ENCODE measurements around the gene ATG101.

The ATG101 gene, protein sequence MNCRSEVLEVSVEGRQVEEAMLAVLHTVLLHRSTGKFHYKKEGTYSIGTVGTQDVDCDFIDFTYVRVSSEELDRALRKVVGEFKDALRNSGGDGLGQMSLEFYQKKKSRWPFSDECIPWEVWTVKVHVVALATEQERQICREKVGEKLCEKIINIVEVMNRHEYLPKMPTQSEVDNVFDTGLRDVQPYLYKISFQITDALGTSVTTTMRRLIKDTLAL

DNA sequence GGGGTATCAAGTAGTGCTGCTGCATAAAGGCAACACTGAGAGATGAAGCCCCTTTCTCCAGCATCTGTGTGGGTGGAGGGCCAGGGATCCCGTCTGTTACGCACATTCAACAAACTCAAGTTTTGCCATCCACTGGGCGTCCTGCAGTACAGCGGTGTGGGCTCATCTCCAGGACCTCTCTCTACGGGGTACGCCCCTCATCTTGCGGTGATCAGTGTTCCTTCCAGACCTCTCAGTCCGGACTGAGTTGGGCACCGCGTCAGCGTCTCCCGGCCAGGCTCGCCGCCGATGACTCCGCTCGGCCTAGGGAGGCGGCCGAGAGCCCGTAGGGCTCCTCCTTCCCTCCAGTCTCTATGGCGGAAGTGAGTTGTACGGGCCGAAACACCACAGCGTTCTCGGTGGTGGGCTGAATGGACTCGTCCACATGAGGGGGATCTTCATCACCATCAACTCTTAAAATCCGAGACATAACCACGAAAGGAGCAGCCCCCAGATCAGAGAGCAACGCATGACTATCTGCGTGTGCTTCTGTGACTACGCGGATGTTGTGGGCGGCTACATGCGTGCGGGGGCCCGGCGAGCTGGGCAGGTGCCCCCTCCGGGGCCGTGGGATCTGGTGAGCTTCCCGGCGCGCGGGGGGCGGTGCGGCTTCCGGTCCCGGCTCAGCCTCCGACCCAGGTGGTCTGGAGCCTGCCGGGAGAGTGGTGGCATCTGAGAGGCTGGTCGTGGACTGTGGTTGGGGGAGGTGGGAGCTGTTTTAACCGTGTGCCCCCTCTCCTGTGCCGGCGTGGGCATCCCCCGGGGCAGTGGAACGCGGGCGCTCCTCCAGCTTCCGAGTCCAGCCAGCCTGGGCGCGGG is at the start of gene ATG101:
TSS of gene ATG101 (plus strand) at position 652 of the 858 bp plus-strand sequence. CDS start 3,673 bp downstream, outside the sequence.
- H3K27ac ChIP-seq: peak within 1 kb of the TSS; percentile 69 to 99 (median 96)
- H3K4me3 ChIP-seq: peak within 1 kb of the TSS; percentile 70 to 85 (median 79)

DNA sequence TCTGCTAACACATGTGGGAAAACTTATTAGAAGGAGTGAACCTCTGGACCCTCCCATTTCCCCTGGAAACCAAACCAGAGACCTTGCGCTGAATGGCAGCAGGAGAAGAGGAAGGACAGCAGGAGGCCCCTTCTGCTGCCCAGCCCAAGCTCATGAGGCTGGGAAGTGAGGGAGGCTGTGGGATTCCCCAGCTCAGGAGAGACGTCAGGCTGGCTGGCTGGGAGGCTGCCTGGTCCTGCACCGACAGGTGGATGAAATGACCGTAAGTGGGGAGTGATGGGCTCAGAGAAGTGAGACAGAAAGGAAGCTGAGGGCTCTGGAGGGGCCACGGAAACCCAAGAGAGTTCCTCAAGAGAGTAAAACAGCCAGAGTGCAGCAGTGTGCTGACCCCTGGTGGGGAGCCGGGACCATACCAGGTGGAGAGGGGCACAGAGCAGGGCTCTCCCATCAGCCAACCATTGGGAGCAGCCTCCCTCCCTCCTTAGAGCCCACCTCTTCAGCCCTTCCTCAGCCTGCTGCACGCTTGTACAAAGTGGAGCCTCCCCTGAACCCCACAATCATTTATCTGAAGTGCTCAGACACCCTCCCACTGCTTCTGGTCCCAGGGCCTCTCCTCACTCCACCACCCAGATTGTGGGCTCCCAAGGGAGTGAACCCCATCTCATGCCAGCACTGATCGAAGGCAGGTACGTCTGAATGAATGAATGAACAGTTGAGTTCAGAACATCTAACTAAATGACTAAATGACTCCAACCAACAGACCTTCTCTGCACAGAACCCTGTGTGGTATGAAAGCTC is 49.0 kb upstream of the ATG101 start:
- H3K4me3 ChIP-seq: no peak overlapping the region
- H3K27ac ChIP-seq: no peak overlapping the region

DNA sequence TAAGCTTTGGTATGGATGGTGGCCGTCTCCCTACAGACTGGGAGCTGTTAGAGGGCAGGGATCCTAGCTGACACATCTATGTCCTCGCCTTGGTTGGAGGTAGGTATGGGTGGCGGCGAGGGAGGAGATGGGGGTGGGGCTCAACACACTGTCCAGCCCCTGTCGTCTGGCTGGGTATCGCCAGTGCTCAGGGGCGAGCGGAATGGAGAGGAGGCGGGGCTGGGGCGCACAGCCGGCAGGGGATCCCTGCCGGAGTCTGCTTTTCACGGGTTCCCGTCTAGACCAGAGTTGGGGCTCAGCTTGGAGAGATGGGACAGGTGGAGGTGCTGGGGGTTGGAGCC is 47.0 kb upstream of the ATG101 start:
- H3K4me3 ChIP-seq: peak overlapping the region; percentile 30 to 52 (median 36)
- H3K27ac ChIP-seq: peak overlapping the region in 11 of 21 experiments; percentile 1 to 44 (median 24)

DNA sequence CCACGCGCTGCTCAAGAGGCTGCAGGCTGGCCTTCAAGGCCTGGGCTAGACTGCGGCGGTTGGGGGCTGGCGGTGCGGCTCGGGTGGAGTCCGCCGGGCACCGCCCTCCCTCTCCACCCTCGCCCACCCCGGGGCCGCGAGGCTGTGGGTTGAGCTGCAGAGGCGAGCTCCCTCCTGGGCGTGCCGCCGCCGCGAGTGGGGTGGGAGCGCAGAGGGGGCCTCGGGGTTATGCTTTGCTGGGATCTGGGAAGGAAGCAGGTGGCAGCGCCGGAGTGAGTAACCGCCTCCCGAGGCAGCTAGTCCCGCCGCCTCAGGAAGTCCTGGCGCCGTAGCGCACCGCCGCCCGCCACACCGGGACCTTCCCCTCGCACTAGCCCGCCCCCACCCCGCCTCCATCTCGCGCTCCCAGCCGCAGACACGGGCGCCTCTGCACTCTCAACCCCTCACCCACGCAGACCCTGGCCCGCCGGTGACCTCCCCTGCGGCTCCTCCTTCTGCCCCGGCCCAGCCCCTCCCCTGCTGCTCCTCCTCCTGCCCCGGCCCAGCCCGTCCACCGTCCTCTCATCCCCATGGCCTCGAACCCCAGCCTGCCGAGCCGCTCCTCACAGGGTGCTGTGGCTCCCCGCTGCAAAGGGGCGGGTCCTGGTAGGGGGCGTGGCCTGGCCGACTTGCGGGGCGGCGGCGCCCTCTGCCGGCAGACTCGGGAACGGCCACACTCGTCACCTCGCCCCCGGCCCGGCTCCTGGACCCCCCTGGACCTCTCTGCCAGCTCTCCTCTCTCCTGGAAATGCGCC is 46.4 kb upstream of the ATG101 start:
- peak overlapping the region in 15 of 21 experiments; percentile 1 to 51 (median 25) for H3K27ac ChIP-seq

DNA sequence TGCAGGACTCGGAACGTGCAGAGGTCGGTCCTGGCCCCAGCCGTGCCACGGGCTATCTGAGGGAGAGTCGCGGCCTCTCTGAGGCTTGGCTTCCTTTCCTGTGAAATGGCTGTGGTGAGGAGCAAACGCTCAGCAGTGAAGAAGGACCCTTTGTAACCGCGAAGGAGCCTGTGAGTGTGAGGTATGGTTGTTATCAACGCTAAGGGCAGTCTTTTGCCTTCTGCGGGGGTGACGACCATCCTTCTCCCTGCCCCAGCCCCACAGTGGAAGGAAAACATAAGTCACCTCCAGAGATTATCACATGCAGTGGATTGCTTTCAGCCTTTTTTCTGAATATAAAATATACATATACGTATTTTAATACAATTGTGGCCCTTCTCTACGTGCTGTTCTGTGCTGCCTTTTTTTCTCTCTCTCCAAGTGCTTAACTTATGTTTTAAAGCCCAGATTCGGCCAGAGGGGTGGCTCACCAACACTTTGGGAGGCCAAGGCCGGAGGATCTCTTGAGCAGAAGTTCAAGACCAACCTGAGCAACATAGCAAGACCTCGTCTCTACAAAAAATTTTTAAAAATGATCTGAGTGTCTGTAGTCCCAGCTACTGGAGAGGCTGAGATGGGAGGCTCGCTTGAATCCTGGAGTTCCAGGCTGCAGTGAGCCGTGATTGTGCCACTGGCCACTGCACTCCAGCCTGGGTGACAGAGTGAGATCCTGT is 45.6 kb upstream of the ATG101 start:
- H3K27ac ChIP-seq: peak overlapping the region in 9 of 21 experiments; percentile 11 to 73 (median 39)

More for the DNA sequence above, 46.4 kb upstream of the ATG101 start:
- H3K4me3 ChIP-seq: peak overlapping the region; percentile 30 to 52 (median 36)

DNA sequence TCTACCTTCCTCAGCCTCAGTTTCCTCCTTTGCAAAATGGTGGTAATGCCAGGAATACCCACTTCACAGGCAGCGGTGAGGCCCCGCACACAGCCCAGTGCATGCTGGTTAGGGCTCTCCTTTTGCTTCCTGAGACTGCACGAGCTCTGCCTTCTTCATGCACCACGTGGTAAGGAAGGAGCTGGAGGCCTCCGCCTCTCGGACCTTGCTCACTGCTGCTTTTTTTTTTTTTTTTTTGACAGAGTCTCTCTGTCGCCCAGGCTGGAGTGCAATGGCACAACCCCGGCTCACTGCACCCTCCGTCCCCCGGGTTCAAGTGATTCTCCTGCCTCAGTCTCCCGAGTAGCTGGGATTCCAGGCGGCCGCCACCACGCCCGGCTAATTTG is 44.9 kb upstream of the ATG101 start:
- peak overlapping the region in 4 of 7 experiments; percentile 3 to 21 (median 14) for H3K4me3 ChIP-seq
- peak overlapping the region in 18 of 21 experiments; percentile 26 to 83 (median 60) for H3K27ac ChIP-seq

More for the DNA sequence above, 45.6 kb upstream of the ATG101 start:
- H3K4me3 ChIP-seq: peak overlapping the region in 6 of 7 experiments; percentile 30 to 52 (median 36)

DNA sequence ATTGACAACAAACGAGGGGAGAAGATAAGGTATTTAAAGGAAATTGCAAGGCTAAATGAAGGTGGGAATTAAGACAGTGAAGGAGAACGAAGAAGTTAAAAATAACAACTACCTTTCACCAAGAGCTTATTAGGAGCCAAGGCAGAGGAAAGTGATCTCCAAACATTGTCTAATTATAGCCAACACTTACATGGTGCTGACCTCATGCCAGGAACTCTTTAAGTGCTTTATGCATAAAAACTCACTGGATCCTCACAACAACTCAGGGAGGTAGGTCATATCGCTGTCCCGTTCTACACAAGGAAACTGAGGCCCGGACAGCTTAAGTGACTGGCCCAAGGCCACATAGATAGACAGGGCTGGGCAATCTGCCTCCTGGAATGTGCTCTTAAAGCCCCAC is 43.5 kb upstream of the ATG101 start:
- H3K27ac ChIP-seq: peak overlapping the region in 3 of 21 experiments; percentile 21 to 83 (median 66)
- H3K4me3 ChIP-seq: no peak overlapping the region

DNA sequence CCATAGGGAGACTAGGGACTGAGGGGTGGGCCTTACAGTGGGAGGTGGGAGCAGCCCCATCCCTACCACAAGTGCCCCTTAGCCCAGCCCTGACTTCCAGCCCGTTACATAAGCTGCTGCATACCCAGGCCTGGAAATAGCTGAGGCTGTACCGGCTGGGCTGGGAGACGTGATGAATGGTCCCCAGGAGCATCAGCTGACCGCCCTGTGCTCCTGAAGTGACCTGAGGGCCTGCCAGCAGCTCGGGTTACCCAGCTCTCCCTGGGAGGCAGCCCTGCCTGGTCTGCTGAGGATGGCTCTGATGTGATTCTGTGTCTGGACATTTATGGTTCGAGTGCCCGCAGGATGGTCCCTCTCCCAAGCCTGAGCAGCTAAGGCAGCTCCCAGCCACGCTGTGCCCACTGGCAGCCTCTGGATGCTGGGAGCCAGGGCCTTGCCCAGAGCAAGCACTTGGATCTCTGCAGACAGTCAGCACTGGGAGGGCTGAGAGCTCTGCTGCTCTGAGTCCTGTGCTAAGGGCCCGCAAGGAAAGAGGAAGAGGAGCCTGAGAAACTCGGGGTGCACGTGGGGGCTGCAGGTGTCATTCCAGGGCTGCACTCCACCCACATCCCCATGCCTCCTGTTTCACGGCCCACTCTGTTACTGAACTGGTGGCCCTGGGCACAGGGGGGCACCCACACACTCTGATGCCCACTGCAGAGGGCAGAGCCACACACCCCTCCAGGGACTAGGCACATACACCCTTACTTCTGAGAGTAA is 42.5 kb upstream of the ATG101 start:
- Histone ChIP-seq H3K4me3 (no peak overlapping the region), H3K27ac (peak overlapping the region in 1 of 21 experiments; percentile 23)

DNA sequence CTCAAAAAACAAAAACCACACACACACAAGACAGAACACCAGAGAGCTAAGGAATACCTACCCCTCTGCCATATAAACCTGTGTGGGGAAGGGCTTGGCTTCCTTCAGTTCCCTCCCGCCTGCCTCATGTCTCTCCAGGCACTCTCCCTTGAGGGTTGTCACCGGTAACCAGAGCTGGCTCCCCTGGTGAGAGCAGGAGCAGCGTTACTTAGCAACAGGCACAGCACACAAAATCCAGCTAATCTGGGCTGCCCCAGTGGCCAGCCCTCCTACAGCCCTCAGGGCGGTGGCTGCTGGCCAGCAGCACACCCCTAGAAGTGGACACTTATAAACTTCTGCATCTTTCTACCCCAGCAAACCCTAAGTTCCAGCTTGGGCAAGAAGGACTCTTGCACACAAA is 40.1 kb upstream of the ATG101 start:
- H3K4me3 ChIP-seq: no peak overlapping the region
- H3K27ac ChIP-seq: no peak overlapping the region

DNA sequence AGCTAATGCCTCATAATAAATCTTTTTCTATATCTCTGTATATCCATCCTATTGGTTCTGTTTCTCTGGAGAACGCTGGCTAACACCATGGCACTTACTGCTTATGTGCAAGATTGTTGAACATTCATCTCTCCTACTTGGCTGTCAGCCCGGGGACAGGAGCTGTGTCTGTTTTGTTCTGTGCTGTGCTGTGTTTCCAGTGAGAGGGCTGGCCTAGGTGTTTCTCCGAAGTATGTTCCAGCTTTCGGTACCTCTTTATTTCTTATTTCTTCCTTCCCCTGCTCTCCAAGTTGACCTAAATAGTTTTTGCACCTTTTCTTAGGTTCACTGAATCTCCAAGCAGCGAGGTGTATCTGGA is 37.4 kb upstream of the ATG101 start:
- Histone ChIP-seq H3K4me3 (peak overlapping the region in 6 of 7 experiments; percentile 21 to 43 (median 26)), H3K27ac (peak overlapping the region in 12 of 21 experiments; percentile 37 to 97 (median 80))

DNA sequence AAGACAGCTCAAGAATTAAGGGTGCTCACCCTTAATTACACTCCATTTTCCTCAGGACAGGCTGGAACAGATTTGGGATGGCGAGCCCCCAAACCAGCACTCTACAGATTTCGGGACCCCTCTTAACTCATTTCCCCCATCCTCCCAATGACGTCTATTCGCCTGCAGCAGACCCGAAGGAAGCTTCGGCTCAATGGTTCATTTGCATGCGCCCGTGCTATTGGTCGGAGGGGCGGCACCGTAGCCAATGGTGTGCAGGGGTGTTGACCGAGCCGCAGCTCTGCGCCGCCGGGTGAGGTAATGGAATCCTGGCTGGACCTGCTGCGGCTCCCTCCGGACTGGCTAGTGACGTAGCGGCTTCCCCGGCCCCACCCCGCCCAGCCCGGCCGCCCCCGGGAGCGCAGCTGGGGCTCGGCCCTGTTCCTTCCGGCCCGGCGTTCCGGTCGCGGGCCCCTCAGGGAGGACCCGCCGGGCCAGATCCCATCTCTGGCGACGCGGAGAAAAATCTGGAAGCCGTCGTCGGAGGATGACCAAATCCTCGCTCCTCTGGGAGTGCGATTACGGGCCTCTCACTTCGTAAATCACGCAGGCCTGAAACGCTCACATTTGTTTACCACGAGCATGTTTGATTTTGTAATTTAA is 36.9 kb upstream of the ATG101 start:
- Histone ChIP-seq H3K27ac (peak overlapping the region in 19 of 21 experiments; percentile 15 to 97 (median 81)), H3K4me3 (peak overlapping the region; percentile 20 to 43 (median 24))

DNA sequence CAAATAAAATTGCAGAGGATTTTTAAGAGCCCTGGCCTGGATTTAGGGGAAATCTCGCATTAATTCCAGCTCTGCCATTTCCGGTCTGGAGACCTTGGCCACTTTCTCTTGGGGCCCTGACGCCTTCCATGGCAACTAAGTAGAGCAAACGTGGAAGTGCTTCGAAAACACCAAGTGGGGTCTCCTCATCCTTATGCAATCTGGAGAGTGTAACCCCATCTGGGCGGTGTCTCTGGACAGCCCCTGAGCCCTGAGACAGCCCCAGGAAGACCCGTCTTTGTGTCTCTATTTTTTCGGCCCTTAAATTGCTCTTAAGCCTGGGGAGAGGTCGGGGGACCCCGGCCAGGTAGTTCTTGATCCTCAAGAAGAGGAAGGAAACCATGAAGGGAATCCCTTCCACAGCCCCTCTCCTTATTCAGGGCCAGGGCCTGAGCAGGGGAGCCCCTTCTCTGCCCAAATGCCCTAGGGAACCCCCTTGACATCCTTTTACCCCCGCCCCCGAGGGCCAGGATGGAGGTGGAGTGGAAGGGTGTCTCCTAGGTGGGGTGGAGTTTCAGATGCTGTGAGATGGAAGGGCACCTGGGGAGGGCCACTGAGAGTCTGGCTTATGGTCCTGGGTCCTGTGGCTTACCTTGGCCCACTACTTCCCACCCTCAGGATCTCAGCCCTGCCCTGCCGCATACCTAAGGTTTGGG is 36.2 kb upstream of the ATG101 start:
- peak overlapping the region in 6 of 7 experiments; percentile 20 to 43 (median 24) for H3K4me3 ChIP-seq
- peak overlapping the region in 19 of 21 experiments; percentile 15 to 97 (median 81) for H3K27ac ChIP-seq

DNA sequence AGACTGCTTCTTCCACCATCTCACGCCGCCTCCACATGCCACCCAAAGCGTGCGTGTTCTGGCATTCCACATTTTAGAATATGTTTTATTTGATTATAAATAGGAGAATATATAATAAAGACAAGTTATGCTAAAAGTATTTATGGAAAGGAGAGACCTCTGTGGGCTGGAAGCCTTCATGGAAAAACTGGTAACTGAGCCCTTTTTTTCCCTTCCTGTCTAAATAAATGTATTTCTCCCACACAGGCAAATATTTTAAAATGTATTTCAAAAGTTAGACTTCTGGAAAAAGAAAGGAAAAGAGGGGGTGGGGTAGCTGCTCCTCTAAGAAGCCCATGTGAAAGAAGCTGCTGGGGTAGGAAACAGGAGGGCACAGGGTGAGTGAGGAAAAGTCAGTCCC is 34.6 kb upstream of the ATG101 start:
- Histone ChIP-seq H3K4me3 (no peak overlapping the region), H3K27ac (peak overlapping the region in 5 of 21 experiments; percentile 87 to 97 (median 90))

DNA sequence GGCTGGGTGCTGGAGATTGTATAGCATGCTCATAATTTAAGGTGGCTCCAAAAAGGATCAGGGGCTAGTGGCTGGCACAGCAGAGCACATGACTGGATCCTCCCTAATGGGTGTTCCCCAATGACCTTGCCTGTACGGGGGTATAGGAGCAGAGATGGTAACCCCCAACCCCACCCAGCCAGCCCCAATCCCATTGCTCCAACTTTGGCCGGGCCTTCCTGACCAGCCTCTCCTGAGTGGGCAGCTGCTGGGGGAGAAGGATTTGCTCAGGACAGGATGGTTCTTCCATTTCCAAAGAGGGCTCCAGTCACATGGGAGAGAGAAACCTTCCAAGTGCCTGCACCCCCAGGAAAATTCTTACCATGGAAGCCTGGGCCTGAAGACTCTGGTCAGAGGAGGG is 33.9 kb upstream of the ATG101 start:
- H3K27ac ChIP-seq: peak overlapping the region in 9 of 21 experiments; percentile 76 to 97 (median 78)
- no peak overlapping the region for H3K4me3 ChIP-seq

DNA sequence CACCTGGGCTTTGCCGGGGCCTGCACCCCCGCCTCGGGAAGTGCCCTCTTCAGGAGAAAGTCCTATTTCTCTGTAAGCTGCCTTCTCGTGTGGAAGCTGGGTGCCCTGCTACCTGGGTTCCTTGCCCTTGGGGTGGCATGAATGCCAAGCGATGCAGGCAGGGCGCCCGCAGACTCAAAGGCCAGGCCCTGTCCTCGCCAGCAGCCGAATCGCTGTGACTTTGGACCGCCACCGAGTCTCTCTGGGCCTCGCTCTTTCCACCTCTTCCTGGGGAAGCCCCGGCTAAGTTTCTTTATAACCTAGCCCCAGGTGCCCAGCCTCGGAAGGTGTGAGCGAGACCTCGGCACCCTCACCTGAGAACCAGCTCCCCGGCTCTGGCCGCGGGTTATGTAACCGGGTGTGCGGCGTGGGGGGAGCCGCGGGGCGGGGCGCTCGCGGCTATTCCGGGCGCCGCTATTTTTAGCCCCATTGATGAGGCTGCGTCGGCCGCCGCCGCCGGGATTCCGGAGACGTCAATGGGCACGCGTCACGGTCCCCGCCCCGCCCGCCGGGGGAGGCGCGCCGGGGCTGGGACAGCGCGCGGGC is 33.1 kb upstream of the ATG101 start:
- peak overlapping the region in 6 of 7 experiments; percentile 45 to 61 (median 50) for H3K4me3 ChIP-seq
- H3K27ac ChIP-seq: peak overlapping the region in 14 of 21 experiments; percentile 25 to 97 (median 77)

DNA sequence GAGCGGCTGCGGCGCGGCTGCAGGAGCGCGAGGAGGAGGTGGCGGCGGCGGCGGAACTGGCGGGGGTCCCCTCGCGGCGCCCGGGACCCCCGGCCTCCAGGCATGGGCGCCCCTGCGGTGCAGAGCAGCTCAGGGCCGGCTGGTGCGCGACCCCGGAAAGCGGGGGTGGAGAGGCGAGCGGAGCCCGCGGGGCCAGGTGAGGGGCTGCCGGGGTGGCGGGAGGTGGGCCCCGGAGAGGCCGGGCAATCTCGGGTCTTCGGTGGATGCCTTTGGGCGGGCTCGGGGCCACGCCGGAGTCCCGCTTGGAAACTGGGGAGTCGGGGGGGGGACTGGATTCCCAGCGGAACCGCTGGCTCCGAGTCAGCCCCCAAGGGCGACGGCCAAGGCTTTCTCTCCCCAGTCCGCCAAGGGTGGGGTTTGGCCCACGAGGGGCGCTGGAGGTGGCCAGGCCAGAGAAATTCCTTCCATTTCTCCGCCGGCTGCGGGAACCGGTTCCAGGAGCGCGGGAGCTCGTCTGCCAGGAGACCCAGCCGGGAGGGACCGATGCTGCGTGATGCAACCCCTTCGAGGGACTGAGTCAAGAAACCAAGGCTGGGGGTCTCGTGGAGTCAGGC is 32.4 kb upstream of the ATG101 start:
- peak overlapping the region in 16 of 21 experiments; percentile 8 to 98 (median 76) for H3K27ac ChIP-seq
- peak overlapping the region; percentile 35 to 61 (median 47) for H3K4me3 ChIP-seq

Measured in skin epidermis (tissue), 12 donors.